Measurements from ENCODE around the gene MINDY4. TPM values are rescaled to one million over a fixed set of nuclear protein-coding genes. Genes with fewer than 3 reads are reported as not detected.
A peak's percentile ranks its signal among the peaks of the same experiment; 100 is the strongest.

Gene MINDY4
- total and polyA plus RNA-seq, 2 of the 4 experiments (the other 2 are of a cell fraction) = 1.8 to 3.6 TPM

DNA sequence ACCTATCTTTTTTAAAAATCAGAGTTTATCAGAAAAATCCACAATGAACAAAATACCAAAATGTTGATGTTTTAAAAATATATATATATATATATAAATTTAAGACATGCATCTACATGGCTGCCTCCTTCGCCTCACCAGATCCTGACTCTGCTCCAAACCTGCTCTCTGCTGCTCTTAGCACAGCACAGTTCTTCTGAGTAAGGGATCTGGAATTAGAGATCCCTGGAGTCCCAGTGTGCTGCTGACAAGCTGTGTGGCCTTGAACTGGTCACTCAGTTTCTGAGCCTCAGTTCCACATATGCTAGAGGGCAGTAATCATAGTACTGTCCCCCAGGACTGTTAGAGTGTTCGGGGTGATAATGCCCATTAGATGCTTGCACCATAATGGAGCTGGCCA, 87.4 kb downstream of the MINDY4 start:
- Histone ChIP-seq H3K9me1 (ENCODE audit: insufficient read depth, low read length) (peaks cover 11% of the 10 kb centered on the region; the same call in 1 of the 2 replicates), H4K20me1 (ENCODE audit: insufficient read depth, low read length) (no peaks in the 10 kb centered on the region; the same call in 1 of the 2 replicates), H3K56ac (ENCODE audit: extremely low read depth, insufficient read depth, low read length) (no peak overlapping the region), H4K5ac (ENCODE audit: low read depth, low read length) (no peak overlapping the region), H2BK5ac (ENCODE audit: low read depth, low read length, poor library complexity, severe bottlenecking) (no peak overlapping the region), H3K9ac (ENCODE audit: low read depth, low read length) (no peak overlapping the region), H3K23ac (ENCODE audit: low read depth, low read length) (no peak overlapping the region), H2BK15ac (ENCODE audit: low read depth, low read length) (no peak overlapping the region), H3K27ac (ENCODE audit: insufficient read depth, low read length) (no peak overlapping the region), H3K18ac (ENCODE audit: low read depth, low read length) (no peak overlapping the region), H3K9me3 (ENCODE audit: control insufficient read depth, insufficient read depth, low read length) (no peaks in the 10 kb centered on the region), H3K36me3 (ENCODE audit: control insufficient read depth, insufficient read depth, low read length) (no peaks in the 10 kb centered on the region), H3K4me2 (ENCODE audit: low read depth, low read length) (no peak overlapping the region), H4K8ac (ENCODE audit: low read depth in 2 of 2, low read length in 2 of 2) (no peak overlapping the region), H4K91ac (ENCODE audit: insufficient read depth, low read depth, low read length) (no peak overlapping the region), H2AK5ac (ENCODE audit: low read depth, low read length) (no peak overlapping the region), H3K4me3 (ENCODE audit: insufficient read depth, low read depth, low read length) (no peak overlapping the region), H3K79me1 (ENCODE audit: low read depth in 1 of 2, low read length in 2 of 2) (no peaks in the 10 kb centered on the region), H2AK9ac (replicated peaks; ENCODE audit: low read depth, low read length, poor library complexity) (peak overlapping the region; percentile 38), H2BK20ac (ENCODE audit: low read depth, low read length) (no peak overlapping the region), H2BK120ac (ENCODE audit: low read depth, low read length) (no peak overlapping the region), H3K4ac (ENCODE audit: low read depth, low read length) (no peak overlapping the region), H2AFZ (replicated peaks; ENCODE audit: low read length, poor library complexity) (no peak overlapping the region), H3K4me1 (ENCODE audit: control insufficient read depth, insufficient read depth, low read length) (peaks cover 5% of the 10 kb centered on the region; the same call in 1 of the 2 replicates), H3K14ac (replicated peaks; ENCODE audit: low read depth, low read length) (no peak overlapping the region), H3K27me3 (ENCODE audit: control insufficient read depth, insufficient read depth, low read length) (no peaks in the 10 kb centered on the region)
- BruUV-seq (replicated peaks) = no TSS peak
- no peak for ATAC-seq (ENCODE audit: low read depth)
- ChIA-PET CTCF (interaction anchor here (0.7 kb wide), 1 partner anchor 803 kb away, joined by 3 read pairs; no protein-coding TSS in a partner anchor), POLR2A (ENCODE audit: unreplicated experiment) (no interaction called here)
- dilution Hi-C loops (cut with HindIII; ENCODE audit: low sequenced_read_pairs, unreplicated experiment) = no loop called here
- in situ Hi-C loops (cut with MboI; ENCODE audit: low sequenced_read_pairs) = no loop called here
- no peak for TF ChIP-seq RAD21 (IDR thresholded peaks at IDR 0.05; ENCODE audit: low read length)
- no peak for TF ChIP-seq SMC3 (IDR thresholded peaks at IDR 0.05; ENCODE audit: low read depth, low read length)
- TF ChIP-seq CEBPB (IDR thresholded peaks at IDR 0.05; ENCODE audit: low read depth, low read length) = no peak
- TF ChIP-seq, protein P1, sequence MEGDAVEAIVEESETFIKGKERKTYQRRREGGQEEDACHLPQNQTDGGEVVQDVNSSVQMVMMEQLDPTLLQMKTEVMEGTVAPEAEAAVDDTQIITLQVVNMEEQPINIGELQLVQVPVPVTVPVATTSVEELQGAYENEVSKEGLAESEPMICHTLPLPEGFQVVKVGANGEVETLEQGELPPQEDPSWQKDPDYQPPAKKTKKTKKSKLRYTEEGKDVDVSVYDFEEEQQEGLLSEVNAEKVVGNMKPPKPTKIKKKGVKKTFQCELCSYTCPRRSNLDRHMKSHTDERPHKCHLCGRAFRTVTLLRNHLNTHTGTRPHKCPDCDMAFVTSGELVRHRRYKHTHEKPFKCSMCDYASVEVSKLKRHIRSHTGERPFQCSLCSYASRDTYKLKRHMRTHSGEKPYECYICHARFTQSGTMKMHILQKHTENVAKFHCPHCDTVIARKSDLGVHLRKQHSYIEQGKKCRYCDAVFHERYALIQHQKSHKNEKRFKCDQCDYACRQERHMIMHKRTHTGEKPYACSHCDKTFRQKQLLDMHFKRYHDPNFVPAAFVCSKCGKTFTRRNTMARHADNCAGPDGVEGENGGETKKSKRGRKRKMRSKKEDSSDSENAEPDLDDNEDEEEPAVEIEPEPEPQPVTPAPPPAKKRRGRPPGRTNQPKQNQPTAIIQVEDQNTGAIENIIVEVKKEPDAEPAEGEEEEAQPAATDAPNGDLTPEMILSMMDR (conservative IDR thresholded peaks at IDR 0.05; ENCODE audit: low read depth, low read length) = no peak
- TF ChIP-seq, protein P2, sequence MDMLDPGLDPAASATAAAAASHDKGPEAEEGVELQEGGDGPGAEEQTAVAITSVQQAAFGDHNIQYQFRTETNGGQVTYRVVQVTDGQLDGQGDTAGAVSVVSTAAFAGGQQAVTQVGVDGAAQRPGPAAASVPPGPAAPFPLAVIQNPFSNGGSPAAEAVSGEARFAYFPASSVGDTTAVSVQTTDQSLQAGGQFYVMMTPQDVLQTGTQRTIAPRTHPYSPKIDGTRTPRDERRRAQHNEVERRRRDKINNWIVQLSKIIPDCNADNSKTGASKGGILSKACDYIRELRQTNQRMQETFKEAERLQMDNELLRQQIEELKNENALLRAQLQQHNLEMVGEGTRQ (IDR thresholded peaks at IDR 0.05; ENCODE audit: low read depth, low read length) = no peak
- no peak for TF ChIP-seq BHLHE40 (IDR thresholded peaks at IDR 0.05; ENCODE audit: low read depth, low read length)
- no peak for TF ChIP-seq POLR2A (IDR thresholded peaks at IDR 0.05; ENCODE audit: low read depth, low read length)
- no peak for TF ChIP-seq MAFK (IDR thresholded peaks at IDR 0.05; ENCODE audit: low read depth, low read length)
- TF ChIP-seq CHD1 (IDR thresholded peaks at IDR 0.05; ENCODE audit: low read depth, low read length) = no peak
- TF ChIP-seq RFX5 (IDR thresholded peaks at IDR 0.05; ENCODE audit: low read depth, low read length) = no peak
- TF ChIP-seq MXI1 (IDR thresholded peaks at IDR 0.05; ENCODE audit: borderline replicate concordance, low read depth, low read length) = no peak
- TF ChIP-seq, protein P3, sequence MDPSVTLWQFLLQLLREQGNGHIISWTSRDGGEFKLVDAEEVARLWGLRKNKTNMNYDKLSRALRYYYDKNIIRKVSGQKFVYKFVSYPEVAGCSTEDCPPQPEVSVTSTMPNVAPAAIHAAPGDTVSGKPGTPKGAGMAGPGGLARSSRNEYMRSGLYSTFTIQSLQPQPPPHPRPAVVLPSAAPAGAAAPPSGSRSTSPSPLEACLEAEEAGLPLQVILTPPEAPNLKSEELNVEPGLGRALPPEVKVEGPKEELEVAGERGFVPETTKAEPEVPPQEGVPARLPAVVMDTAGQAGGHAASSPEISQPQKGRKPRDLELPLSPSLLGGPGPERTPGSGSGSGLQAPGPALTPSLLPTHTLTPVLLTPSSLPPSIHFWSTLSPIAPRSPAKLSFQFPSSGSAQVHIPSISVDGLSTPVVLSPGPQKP (IDR thresholded peaks at IDR 0.05; ENCODE audit: borderline replicate concordance, low read depth, low read length) = no peak
- TF ChIP-seq NFE2L2 (IDR thresholded peaks at IDR 0.05; ENCODE audit: low read depth, low read length) = no peak
- TF ChIP-seq RCOR1 (IDR thresholded peaks at IDR 0.05; ENCODE audit: insufficient replicate concordance, low read length) = no peak
- no peak for TF ChIP-seq MAZ (IDR thresholded peaks at IDR 0.05; ENCODE audit: borderline replicate concordance, low read depth, low read length)
- TF ChIP-seq FOS (IDR thresholded peaks at IDR 0.05; ENCODE audit: low read depth, low read length) = no peak
- no peak for DNase-seq
- WGBS, 2 experiments (ENCODE audit: extremely low coverage in 2 of 2, insufficient read length in 1 of 2) = no CpG with 5 or more reads among the region's 2 CpGs
- intact Hi-C loops (cut with micrococcal nuclease) = no loop called here

Measured in IMR-90 (cell line).